ENCODE measurements around the gene FRAS1.
"Not testable (repeated sequence)": the region's sequence is repeated elsewhere in the genome, so short reads cannot be mapped to it uniquely, and the experiment has no call there.

GRCh38 chr4:78092350-78092749, 35.2 kb downstream of the FRAS1 start:
- not testable (repeated sequence) for TF ChIP-seq CTCF (IDR thresholded peaks at IDR 0.05; ENCODE audit: borderline replicate concordance, extremely low read depth, low read length, poor library complexity, severe bottlenecking); EZH2 (IDR thresholded peaks at IDR 0.05; ENCODE audit: borderline replicate concordance, low read depth, low read length, severe bottlenecking)

Data from DND-41 (cell line).